Measurements from ENCODE around the gene POLD2.

The POLD2 gene

GRCh38 chr7:44065431-44066110 is 57.8 kb downstream of the POLD2 start, which contains the start of gene PGAM2:
Gene PGAM2 (minus strand): TSS chr7:44065567. CDS start chr7:44065529, 38 bp downstream.
- DNase-seq (ENCODE audit: low read depth in 2 of 3, low spot score in 1 of 3): no peak

- no peak for DNase-seq (ENCODE audit: low read depth in 2 of 3, low spot score in 1 of 3)
Observed at GRCh38 chr7:44064791-44065430, 58.4 kb downstream of the POLD2 start.
